Bronchial epithelial cell (primary cell): ENCODE measurements around the gene KCNIP1. TPM values are rescaled to one million over a fixed set of nuclear protein-coding genes. Genes with fewer than 3 reads are reported as not detected.

Experiments used
- DNase-seq: peaks from one replicate; pipeline ENCODE4 v3.0.0-alpha.2; 2010; ENCODE audit warnings: low read depth
- FAIRE-seq: peaks from 2 replicates; lab custom pipeline; 2011; peaks lifted over from hg19 to GRCh38; lab: Jason Lieb, UNC
- H3K27me3 ChIP-seq: 2 replicates; pipeline ENCODE4 v1.5.1; 2011; ENCODE audit warnings: low read length; ENCODE audit not compliant: control insufficient read depth, insufficient read depth
- H3K36me3 ChIP-seq: 2 replicates; pipeline ENCODE4 v1.5.1; 2011; ENCODE audit warnings: low read length; ENCODE audit not compliant: control insufficient read depth, insufficient read depth
- H3K4me3 ChIP-seq: 2 replicates; pipeline ENCODE4 v1.5.1; 2011; ENCODE audit warnings: mild to moderate bottlenecking, low read depth, low read length, control low read depth
- total RNA-seq: library from RNA; depleted of rRNA; stranded (reverse); fragments of >200 nt; gene quantifications from 2 replicates; pipeline ENCODE4 v1.2.1, GENCODE V29; 2014
- TF ChIP-seq, protein P1 (sequence below): IDR thresholded peaks from 2 replicates; pipeline ENCODE4 v1.5.1; 2011; ENCODE audit warnings: mild to moderate bottlenecking, moderate library complexity, low read length, control low read depth, inconsistent platforms; ENCODE audit not compliant: insufficient read depth, severe bottlenecking

KCNIP1 gene
- total RNA-seq, 1 donor from 2014 or later, result under 0.01 TPM

DNA sequence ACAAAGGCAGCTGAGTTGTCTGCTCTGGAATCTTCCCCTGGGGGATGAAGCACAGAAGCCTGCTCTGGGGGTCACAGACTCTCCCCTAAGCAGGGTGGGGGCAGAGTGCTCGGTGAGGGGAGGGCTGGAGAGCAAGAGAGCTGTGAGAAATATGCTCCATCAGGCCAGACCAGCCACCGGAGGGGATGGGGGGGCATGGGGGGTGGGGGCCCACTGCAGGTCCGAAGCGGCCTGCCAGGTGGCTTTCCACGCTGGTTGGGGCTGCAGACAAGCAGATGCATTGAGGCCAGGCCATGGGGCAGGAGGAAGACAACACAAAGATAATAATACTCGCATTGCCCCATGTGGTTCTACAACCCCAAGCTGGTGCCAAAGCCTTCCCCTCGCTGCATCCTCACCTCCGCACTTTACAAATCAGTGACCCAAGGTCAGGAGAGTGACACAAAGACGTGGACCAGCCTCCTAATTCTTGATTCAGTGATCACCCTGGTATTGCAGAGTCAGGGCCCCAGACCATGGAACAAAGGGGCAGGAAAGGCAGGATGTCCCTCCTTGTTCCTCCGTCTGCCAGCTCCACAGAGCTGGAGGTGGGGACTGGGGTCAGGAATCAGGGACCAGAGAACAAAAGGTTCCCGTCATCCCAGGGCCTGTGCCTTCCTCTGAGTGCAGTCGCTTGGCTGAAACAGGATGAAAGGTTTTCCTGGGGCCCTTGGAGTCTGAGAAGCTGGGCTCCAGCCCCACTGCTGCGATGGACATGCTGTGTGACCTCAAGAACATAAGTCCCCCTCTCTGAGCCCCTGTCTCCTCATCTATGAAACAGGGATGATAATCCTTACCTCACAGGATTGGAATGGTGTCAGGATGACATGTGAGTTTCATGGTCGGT, 242.5 kb downstream of the KCNIP1 start:
- FAIRE-seq (no peak), DNase-seq (no peak)
- TF ChIP-seq, protein P1, sequence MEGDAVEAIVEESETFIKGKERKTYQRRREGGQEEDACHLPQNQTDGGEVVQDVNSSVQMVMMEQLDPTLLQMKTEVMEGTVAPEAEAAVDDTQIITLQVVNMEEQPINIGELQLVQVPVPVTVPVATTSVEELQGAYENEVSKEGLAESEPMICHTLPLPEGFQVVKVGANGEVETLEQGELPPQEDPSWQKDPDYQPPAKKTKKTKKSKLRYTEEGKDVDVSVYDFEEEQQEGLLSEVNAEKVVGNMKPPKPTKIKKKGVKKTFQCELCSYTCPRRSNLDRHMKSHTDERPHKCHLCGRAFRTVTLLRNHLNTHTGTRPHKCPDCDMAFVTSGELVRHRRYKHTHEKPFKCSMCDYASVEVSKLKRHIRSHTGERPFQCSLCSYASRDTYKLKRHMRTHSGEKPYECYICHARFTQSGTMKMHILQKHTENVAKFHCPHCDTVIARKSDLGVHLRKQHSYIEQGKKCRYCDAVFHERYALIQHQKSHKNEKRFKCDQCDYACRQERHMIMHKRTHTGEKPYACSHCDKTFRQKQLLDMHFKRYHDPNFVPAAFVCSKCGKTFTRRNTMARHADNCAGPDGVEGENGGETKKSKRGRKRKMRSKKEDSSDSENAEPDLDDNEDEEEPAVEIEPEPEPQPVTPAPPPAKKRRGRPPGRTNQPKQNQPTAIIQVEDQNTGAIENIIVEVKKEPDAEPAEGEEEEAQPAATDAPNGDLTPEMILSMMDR, result no peak
- no peak overlapping the region for H3K4me3 ChIP-seq
- no peaks in the 10 kb centered on the region for H3K36me3 ChIP-seq
- H3K27me3 ChIP-seq, result no peaks in the 10 kb centered on the region

DNA sequence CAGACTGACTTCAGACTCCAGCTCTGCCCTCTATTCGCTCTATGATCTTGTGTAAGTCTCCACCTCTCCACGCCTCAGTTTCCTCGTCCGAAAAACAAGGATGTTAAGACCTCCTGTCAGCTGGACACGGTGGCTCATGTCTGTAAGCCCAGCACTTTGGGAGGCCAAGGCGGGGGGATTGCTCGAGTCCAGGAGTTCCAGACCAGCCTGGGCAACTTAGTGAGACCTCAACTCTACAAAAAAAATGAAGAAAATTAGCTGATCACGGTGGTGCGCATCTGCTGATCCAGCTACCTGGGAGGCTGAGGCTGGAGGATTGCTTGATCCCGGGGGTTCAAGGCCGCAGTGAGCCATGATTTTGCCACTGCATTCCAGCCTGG, 243.1 kb downstream of the KCNIP1 start:
- no peak overlapping the region for H3K4me3 ChIP-seq
- TF ChIP-seq, protein P1, result no peak
- no peaks in the 10 kb centered on the region for H3K27me3 ChIP-seq
- no peak for DNase-seq
- H3K36me3 ChIP-seq, result no peaks in the 10 kb centered on the region
- no peak for FAIRE-seq

DNA sequence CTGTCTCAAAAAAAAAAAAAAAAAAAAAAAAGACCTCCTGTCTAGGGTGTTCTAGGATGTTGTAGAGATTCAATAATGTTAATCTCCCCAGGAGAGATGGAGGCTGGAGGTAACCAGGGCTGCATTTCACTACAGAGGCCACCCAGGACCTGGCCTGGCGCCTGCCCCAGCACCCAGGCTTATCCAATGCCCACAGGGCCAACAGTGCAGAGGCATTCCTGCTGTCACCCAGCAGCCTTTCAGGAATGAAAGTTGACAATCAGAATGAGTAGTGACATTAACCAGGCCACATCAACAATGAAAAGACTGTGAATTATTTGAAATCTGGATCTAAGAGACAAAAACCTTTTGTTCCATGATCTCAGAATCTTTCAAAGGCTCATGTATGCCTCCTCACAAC, 243.5 kb downstream of the KCNIP1 start:
- TF ChIP-seq, protein P1, result no peak
- DNase-seq (no peak), FAIRE-seq (no peak)
- no peaks in the 10 kb centered on the region for H3K36me3 ChIP-seq
- no peaks in the 10 kb centered on the region for H3K27me3 ChIP-seq
- no peak overlapping the region for H3K4me3 ChIP-seq

DNA sequence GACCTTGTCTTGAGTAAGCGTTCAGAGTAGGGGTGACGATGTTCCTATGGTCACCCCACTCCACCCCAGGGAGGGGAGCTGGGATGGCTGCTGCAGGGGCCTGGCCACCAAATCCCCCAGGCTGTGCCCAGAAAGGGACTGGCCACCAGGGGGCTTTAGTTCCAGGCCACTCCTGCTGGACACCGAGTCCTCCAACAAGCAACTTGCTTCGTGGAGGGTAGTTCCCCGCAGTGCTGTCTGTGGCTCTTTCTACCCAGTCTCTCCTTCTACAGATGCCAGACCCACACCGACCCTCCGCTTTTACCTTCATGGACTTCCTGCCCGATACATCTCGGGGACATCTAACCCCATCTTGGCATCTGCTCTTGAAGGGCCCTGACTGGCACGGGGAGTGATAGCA, 244.0 kb downstream of the KCNIP1 start:
- H3K4me3 ChIP-seq, result no peak overlapping the region
- DNase-seq (no peak), FAIRE-seq (no peak)
- TF ChIP-seq, protein P1, result peak; percentile 36
- no peaks in the 10 kb centered on the region for H3K36me3 ChIP-seq
- H3K27me3 ChIP-seq, result no peaks in the 10 kb centered on the region

DNA sequence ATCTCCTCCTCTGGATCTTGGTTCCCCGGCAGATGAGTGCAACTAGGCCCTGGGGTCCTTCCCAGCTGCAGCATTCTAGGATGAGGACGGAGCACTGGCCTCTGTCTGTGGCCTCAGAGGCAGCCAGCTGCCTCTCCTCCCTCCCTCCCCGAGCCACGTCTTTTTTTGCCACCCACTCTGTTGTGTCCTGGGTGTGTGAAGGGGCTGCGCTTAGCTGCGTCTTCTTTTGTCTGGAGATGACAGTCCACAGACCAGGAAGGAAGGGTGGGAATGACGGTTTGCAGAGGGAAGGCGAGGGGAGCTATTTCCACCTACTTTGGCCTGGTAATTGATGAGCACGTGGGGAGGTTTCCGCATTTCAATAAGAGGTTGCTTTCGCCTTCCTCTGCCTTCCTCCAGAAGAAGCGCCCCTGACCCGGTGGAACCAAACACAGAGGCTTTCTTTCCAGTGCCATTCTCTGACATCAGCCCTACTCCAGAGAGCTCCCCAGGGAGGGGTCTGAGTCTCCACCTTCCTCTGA, 245.2 kb downstream of the KCNIP1 start:
- TF ChIP-seq, protein P1, result no peak
- no peak overlapping the region for H3K4me3 ChIP-seq
- no peak for FAIRE-seq
- no peaks in the 10 kb centered on the region for H3K36me3 ChIP-seq
- no peak for DNase-seq
- H3K27me3 ChIP-seq, result no peaks in the 10 kb centered on the region
